Measurements from ENCODE around the gene FH. TPM values are rescaled to one million over a fixed set of nuclear protein-coding genes. Genes with fewer than 3 reads are reported as not detected.

The FH gene
- 147 and 156 TPM in 2 replicates for total RNA-seq (2014; rRNA removed; shearing (Covaris generic))

DNA sequence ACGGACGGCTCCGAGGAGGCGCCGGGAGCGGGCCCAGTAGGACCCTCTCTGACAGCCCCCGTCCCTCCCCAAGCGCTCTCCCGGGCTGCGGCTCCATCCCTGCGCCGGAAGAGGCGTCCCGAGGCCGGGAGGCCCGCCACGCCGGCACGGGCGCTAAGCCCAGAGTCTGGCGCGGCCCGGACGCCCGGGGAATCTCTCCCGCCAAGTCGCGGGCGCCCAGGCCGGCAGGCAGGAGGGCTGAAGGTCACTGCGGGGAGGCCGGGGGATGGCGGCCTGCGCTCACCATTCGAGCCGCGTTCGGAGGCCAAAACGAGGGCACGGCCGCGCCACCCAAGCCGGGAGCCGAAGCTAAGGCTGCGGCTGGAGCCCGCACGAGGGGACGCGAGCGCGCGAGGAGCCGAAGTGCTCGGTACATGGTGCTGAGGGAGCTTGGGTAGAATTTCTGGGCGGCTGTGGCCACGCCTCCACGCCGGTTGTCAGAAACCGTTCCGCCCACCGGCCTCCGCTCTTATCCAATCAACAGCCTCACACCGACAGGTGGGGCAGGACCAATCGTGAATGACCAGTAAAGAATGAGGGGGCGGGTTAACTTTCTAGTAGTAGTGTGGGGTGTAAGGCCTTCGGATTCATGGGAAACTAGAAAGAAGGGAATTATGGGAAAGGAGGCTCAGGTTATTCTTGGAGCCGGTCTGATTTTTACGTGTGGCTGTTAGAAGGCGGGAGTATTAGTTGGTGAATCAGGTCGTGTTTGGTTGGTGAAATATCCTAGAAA is at the start of gene FH:
Gene FH (minus strand): TSS at position 448 of the 772 bp plus-strand sequence. CDS start 33 bp downstream, at position 415.
- peak; percentile 99 for DNase-seq (ENCODE audit: low read depth)

DNA sequence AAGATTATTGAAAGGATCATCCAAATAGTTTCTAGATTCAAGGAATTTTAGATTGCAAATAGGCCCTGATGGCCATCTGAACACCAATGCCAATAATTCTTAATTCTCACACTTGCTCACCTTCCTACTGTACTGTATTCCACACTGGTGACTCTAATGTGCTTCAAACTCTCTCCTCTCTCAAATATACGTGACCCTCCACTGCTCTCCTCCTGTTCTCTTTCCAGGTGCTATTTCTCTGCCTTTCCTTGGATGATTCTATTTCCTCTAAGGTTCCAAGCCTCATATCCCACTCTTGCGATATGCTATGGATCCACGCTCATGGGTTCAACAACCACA is 41.3 kb upstream of the FH start:
- no peak for DNase-seq (ENCODE audit: low read depth)

- no peak for DNase-seq (ENCODE audit: low read depth)
Measured at GRCh38 chr1:241560146-241560848, 40.7 kb upstream of the FH start.

GRCh38 chr1:241557551-241558193 is 38.1 kb upstream of the FH start:
- no peak for DNase-seq (ENCODE audit: low read depth)

GRCh38 chr1:241557031-241557430 is 37.5 kb upstream of the FH start:
- no peak for DNase-seq (ENCODE audit: low read depth)

GRCh38 chr1:241555526-241555925 is 36.0 kb upstream of the FH start:
- DNase-seq (ENCODE audit: low read depth): no peak

DNA sequence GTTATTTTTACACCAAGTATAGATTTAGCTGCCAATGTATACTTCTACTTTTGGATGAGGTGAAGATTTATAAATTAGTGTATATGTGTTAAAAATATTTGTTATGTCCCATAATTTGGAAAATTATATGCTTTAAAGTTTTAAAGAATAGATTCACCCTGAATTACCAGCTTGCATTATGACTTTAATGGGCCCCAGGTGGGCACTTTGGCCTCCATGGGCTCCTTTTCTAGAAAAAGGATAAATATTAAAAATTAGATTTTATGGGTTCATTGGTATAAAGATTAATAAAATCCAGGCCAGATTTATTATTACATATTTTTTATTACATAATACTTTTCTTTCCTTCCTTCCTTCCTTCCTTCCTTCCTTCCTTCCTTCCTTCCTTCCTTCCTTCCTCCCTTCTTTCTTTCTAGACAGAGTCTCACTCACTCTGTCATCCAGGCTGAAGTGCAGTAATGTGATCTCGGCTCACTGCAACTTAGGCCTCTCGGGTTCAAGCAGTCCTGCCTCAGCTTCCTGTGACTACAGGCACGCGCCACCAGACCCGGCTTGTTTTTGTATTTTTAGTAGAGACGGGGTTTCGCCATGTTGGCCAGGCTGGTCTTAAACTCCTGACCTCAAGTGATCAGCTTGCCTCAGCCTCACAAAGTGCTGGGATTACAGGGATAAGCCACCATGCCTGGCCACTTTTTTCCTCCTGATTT is 34.5 kb upstream of the FH start:
- DNase-seq (ENCODE audit: low read depth): no peak

DNA sequence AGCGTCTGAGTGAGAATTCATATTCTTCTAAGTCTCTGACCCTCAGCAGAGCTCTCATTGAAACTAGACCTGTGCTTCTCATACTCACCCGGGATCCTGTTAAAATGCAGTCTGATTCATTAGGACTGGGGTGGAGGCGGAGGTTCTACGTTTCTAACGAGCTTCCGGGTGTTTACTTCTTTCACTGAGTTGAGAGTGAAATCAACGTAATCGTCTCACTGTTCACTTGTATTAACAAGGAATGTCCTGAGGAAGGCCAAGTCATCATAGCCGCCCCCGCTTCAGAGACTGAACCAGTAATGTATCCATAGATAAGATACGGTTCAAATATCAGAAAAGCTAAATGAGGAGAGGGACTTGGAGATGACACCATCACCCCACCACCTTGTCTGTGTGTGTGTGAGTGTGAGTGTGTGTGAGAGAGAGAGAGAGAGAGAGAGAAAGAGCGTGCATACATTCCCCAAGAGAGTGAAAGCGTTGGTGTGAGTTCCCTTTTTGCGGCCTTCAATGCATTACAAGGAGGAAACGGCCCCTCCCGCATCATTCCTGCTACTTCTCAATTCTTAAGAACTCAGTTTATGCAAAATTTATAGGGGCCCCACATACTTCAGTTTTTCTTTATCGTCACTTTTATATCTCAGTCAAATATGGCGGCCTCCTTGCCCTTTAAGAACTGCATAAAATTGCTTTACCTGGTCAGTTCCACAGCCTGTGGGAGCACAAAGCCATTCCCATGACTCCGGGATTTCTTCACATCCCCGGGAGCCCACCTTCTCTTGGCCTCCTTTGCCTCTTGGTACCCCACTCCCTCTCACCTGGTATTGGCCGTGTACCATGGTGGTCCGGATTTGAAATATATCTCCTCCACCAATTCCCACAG is 32.4 kb upstream of the FH start:
- DNase-seq (ENCODE audit: low read depth): no peak

DNA sequence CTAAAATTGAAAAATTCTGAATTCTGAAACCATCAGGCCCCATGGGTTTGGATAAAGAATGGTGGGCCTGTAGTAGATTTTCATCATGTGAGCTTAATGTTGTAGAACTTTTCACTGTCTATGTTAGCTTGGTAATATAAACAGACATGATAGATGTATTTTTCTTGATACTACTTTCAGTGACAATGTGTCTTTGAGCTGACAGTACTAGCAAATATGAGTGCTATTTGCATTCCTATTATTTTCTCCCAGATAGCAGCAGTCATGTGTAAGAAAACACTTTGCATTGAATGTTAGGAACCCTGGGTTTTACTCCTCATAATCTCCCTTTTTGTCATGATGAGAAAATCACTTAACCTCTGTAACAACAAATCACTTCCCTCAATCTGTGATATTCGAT is 30.8 kb upstream of the FH start:
- no peak for DNase-seq (ENCODE audit: low read depth)

GRCh38 chr1:241548008-241548407 is 28.5 kb upstream of the FH start:
- no peak for DNase-seq (ENCODE audit: low read depth)

DNA sequence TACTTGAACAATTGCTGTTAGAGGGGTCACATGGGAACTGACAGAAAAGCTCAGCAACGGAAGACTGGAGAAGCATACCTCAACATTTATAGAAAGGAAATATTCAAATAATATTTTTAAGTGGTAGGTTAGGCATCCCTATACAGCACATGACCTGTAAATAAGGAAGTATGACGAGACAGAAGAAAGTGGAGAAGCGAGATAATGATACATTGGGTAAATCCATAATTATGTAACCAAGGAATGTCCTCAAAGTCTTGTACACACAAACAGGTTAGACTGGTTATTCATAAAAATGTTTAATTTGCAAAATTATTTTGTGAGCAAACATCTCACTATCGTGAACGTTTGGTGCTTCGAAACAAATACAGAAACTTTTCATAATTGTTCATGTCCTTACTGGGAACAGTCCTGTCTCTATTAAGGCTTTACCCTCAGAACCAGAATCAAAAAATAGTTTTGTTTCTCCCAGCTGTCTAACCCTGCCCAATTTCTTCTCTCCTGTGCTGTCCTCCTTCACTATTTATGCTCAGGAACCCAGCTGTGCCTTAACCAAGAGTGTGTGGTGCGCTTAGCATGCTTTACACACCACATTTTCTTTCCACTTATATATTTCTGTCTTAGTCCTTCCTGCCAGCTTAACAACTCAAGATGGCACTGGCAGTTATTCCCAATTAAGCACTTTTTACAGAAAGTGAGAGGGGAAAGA is 22.8 kb upstream of the FH start:
- no peak for DNase-seq (ENCODE audit: low read depth)

GRCh38 chr1:241536969-241537368 is 17.4 kb upstream of the FH start:
- DNase-seq (ENCODE audit: low read depth): no peak

DNA sequence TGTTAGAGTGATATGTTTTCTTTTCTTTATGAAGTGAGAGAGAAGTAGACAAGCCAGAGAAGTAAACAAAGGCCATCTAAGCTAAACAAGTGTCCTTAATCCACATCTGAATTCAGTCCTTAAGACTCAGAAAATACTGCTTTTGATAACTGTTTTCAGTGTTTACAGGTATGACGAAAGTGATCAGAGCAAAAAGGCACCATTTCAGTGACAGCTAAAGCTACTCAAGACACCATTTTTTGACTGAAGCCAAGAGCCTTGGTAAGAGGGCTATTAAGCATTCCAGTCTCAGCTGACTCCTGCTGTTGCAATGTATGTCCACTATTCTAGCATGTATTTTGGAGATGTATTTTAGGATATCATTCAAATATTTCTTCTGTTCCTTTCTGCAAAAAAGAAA is 16.7 kb upstream of the FH start:
- DNase-seq (ENCODE audit: low read depth): no peak

DNA sequence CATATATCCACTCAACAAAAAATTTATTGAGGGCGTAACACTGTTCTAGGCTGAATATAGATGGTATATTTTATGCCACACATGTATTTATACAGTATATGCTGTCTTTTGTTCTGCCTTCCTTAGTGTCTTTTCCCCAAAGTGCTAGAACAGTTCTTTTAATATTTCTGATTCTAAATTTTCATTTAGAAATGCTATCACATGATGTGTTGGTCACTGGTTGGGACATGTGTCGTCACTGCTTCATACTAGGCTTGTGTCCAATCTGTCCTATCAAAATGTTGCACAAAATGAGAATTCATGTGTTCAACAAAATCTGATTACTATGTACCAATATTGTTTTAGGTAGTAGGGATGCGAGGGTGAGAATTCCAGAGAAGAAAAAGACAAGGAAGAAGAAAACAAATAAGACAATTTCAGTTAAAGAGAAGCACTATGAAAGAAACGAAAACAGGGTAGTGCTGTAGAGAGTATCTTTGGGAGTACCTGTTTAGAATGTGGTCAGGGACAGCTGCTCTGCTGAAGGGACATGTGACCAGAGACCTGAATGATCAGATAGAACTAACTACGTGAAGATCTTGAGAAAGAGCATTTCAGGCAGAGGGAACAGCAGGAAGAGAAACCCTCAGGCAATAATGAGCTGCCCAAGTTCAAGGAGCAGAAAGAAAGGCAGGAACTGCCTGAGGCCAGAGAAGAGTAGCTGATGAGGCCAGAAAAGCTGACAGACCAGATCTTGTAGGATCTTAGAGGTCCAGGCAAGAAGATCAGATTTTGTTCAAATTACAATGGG is 14.0 kb upstream of the FH start:
- peak; percentile 49 for DNase-seq (ENCODE audit: low read depth)

DNA sequence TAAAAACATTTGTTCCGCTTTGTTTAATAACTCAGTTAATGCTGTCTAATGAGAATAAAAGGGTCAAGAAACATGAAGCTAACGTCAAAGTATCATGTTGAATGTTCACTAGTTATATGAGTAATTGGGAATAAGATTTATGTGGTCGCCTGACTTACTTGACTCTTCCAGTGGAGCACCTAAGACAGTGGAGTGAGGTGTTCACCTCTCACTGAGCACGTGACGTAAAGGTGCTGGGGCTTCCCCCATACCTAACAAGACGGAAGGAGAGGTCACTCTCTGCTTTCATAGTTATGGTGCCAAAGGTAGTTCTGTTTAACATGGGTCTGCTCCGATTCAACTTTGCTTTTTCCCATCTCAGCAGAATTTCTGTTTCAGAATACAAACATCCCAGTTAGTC is 13.3 kb upstream of the FH start:
- no peak for DNase-seq (ENCODE audit: low read depth)

DNA sequence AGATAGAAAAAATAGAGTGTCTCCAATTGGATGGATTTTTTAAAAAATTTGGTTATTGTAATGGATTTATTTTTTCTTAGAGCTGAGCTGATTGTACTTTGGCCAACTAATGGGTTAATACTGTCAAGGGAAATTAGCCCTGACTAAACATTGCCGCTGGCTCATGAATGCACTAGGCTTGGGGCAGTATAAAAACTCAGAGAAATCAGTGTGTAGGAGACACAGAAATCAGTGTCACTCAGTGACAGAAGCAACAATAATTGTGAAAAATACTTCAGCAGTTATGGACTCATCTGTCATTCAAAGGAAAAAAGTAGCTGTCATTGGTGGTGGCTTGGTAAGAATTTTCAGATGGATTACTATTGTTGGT is 12.6 kb upstream of the FH start, which contains the start of gene KMO:
Gene KMO (plus strand): TSS at position 217 of the 370 bp plus-strand sequence. CDS start 67 bp downstream, at position 284.
- peak; percentile 41 for DNase-seq (ENCODE audit: low read depth)

GRCh38 chr1:241531195-241532161 is 11.9 kb upstream of the FH start:
- peak; percentile 81 for DNase-seq (ENCODE audit: low read depth)

GRCh38 chr1:241527146-241527545 is 7.6 kb upstream of the FH start:
- DNase-seq (ENCODE audit: low read depth): no peak

GRCh38 chr1:241525026-241525425 is 5.5 kb upstream of the FH start:
- DNase-seq (ENCODE audit: low read depth): no peak
